Hematopoietic multipotent progenitor cell treated with erythropoietin and hydrocortisone succinate and interleukin-3 and kit ligand, for 15 days (in vitro differentiated cells): ENCODE data around the gene TRAPPC2B.

Source experiments
- DNase-seq: peaks from one replicate; pipeline ENCODE4 v3.0.0-alpha.2; 2015; ENCODE audit warnings: low spot score

Gene TRAPPC2B

DNA sequence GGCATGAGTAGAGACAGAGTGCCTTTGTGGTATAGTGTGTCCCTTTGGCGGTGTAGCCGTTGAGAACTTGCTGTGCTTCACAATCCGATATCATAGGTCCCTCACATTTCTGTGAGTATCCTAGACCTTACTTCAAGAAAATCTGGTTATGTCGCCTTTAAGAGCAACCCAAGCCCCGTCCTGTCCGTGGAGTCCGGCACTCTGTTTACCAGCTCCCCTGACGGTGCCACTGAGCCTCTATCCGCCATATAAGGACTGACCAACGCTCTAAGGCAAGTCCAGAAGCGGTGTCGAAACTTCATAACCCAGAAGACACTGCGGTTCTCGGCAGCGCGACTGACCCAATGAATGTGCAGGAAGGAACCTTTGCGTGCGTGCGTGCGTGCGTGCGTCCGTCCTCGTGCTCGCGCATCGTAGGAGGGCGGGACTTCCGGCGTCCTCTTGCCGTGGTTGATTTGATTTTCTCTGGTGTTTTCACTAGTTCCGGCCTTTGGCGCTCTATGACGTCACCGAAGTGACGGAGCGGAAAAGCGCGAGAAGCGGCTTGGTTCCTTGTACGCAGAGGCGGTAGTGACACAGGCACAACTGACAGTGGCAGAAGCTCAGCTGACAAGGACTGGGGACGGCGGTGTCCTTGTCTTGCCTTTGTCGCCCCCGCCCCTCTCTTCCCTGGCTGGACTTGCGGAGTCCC, at the start of gene TRAPPC2B, which contains the start of gene ZNF547:
Gene TRAPPC2B (plus strand): TSS at position 555 of the 691 bp plus-strand sequence. CDS start 1,283 bp downstream, outside the sequence.
Gene ZNF547 (plus strand): TSS at position 555 of the 691 bp plus-strand sequence. CDS start 5,005 bp downstream, outside the sequence.
- DNase-seq: peak; percentile 99

- no peak for DNase-seq
Measured at GRCh38 chr19:57314146-57314545, 49.2 kb upstream of the TRAPPC2B start.

DNA sequence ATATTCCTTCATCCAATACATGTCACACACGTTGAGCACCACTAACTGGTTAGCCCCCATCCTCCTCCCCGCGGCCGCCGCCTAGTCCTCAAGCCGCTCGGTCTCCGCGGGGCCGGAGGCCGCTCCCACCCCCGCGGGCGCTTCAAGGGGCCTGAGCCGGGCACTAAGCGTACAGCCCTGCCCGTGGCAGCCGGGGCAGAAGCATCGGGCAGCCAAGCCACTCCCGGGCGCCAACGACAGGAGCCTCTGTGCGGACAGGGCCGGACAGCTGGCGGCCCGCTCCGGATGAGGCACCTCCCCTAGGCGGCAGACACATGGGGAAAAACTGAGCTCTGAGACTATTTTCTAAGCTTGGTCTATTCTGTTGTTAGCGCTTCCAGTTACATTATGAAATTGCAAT, 45.8 kb upstream of the TRAPPC2B start:
- no peak for DNase-seq

- DNase-seq: no peak
Measured at GRCh38 chr19:57319869-57320179, 43.5 kb upstream of the TRAPPC2B start.

DNA sequence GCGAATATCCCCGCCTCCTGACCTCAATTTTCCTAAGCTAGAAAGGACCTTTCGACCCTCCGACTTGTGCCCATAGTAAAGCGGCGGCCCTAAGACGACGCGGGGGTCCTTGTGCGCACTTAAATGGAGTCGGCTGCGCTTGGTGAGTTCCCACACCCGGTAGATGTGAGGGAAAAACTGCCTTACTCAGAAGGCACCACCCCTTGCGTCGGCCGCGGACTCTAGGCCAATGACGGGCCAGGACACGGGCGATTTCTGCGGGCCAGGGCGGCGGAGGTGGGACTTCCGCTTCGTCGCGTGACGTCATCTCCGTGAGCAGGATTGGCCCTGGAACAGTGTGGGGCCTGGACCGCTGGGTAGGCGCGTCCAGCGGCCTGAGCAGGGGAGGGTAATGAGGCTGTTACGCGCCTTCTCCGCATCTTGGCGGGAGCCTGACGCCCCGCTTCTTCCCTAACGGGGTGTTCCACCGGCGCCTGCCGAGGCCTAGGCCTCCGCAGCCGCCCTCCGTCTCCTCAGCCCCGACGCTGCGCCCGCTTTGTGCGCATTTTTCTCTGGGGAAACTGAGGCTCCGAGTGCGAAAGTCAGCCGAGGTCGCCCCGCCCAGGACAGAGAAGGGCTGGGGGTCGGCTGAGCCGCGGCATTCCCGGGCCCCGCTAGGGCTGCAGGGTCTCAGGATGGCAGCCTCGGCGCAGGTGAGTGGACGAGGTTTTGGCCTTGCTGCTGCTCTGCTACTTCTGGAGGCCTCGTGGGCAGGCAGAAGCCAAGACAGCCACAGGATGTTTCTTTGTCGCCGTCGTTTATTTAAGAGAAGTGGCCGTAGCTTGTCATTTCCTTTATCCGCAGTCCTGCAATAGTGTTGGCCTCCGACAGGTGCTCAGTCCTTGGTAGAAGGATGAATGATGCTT, 42.9 kb upstream of the TRAPPC2B start, which contains the start of gene ZNF543:
Gene ZNF543 (plus strand): TSS at position 293 of the 905 bp plus-strand sequence. CDS start 382 bp downstream, at position 675.
- peak; percentile 97 for DNase-seq

- no peak for DNase-seq
Measured at GRCh38 chr19:57321116-57321515, 42.2 kb upstream of the TRAPPC2B start.

- no peak for DNase-seq
Measured at GRCh38 chr19:57321751-57322150, 41.6 kb upstream of the TRAPPC2B start.

DNA sequence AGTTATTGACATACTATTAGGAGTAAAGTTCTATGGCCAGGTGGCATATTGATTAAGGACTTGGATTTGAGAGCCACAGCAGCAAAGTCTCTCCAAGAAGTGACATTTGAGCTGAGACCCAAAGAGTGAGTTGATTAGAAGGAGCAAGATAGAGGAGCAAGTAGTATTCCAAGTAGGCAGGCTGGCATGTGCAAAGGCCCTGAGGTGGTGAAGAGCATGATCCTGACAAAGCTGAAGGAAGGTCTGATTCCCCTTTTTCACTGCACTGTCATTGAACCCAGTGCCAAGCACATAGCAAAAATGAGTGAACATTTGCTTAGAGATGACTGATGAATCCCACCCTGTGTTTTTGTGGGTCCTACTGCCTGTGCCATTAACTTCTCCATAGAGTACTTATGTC, 38.4 kb upstream of the TRAPPC2B start:
- DNase-seq: no peak

- no peak for DNase-seq
Measured at GRCh38 chr19:57327993-57328392, 35.4 kb upstream of the TRAPPC2B start.

DNA sequence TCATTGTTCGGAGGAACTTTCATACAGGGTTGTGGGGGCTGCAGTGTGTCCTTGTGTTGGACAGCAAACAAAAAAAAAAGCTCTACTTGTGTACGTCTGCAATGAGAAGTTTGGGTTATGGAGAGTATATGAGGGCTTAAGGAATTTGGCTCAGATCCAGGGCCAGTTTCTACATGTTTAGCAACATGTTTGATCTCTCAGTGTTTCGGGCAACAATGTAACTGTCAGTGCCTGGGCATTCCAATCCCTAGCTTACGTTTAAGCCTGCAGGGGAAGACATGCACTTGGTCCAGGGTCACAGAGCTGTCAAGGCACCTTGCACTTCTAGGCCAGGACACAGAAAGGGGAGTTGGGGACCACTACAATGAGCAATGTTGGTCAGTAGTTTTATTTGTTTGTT, 29.2 kb upstream of the TRAPPC2B start:
- DNase-seq: no peak

DNA sequence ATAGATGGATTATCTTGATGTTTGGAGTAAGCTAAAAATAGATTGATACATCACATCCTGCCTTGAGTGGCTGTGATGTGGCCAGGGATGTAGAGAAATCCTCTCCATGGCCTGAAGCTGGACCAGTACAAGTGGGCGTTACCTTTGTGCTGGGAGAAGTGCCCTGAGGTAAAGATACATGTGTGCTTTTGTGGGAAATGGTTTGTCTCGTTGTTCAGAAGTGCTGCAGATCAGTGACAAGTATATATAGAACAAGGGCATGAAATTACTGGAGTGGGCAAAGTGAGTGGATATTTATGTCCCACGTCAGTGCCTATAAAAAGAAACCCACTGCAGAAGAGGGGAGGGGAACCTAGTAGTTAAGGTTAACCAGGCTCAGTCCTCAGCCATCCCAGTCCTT, 24.5 kb upstream of the TRAPPC2B start:
- DNase-seq: no peak

- DNase-seq: no peak
Measured at GRCh38 chr19:57342582-57342981, 20.8 kb upstream of the TRAPPC2B start.

- DNase-seq: no peak
Measured at GRCh38 chr19:57348136-57348535, 15.2 kb upstream of the TRAPPC2B start.

DNA sequence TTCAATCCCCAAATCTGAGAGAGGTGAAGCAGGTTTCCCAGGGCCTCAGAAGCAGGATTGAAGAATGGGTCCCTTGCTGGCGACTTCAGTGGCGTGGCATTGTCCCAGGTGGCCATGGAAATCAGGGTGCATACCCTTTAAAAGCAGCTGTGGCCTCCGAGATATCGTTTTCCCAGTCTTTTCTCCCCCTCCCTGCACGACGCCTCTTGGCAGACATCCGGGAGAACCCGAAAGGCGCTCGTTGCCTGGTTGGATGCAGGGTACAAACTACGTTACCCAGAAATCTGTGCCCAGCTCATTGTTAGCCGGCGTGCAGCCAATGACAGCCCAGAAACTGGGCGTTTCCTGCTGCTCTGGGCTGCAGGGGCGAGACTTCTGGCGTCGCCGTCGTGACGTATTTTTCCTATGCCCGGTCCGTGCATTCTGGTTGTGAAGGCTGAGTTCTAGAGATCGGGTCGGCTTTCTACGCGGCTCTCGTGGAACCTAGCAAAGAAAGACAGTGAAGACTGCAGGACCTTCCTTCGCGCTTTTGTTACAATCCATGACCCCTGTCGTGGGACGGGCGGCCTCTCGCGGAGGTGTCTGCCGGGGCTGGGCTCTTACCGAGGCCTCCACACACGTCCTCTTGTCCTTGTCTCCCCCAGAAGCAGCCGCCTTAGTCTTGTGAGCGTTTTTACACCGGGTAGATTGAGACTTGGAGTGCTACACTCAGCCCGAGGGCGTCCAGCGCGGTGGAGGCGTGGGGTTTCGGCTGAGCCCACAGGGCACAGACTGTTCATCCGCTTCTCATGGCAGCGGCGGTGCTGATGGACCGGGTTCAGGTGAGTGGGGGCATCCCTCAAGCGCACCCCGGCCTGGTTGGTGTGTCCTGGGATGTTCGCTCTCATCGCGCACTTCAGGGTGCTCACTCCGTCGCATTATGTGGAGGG, 12.2 kb upstream of the TRAPPC2B start, which contains the start of gene ZNF304:
Gene ZNF304 (plus strand): TSS at position 395 of the 929 bp plus-strand sequence. CDS start 394 bp downstream, at position 789.
- peak; percentile 92 for DNase-seq

DNA sequence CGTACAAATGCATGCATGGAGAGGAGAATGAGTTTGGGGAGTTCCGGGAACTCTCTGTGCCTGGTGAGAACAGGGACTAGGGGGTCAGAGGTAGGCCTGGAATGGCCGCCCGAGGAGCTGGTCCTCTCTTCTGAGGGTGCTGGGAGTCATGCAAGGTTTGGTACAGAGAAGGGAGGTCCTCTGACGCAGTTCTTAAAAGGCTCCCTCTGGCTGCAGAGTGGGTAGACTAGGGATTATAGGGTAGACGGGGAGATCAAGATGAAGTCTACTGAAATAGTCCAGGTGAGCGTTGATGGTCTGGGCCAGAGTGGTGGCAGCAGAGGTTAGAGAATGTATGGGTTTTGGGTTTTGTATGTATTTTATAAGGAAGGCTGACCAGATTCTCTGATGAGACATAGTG, 11.5 kb upstream of the TRAPPC2B start:
- DNase-seq: peak; percentile 17

DNA sequence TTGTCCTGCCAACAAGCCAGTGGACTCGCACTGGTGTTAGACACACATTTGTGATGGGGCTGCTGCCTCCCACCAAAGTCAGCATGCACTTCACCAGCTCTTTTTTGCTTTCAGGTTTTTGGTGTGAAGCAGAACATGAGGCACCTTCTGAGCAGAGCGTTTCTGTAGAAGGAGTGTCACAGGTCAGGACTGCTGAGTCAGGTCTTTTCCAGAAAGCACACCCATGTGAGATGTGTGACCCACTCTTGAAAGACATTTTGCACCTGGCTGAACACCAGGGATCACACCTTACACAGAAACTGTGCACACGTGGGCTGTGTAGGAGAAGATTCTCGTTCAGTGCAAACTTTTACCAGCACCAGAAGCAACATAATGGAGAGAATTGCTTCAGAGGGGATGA, 7.4 kb upstream of the TRAPPC2B start:
- DNase-seq: no peak

GRCh38 chr19:57357406-57357805, 5.9 kb upstream of the TRAPPC2B start:
- DNase-seq: no peak

DNA sequence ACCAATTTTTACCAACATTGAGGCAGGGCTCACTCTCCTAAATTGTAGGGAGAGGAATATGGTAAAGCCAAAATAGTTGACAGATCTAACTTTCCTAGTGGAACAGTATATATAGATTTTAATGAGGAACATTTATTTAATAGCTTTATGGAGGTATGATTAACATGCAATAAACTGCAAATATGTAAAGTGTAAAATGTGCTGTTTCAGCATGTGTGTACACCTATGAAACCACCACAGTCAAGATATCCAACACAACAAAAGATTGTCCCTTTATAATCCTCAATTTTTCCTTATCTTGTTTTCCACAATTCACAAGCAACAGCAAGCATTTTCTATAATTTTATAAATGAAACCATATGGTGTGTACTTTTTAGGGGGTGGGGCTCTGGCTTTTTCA, 4.1 kb upstream of the TRAPPC2B start:
- DNase-seq: no peak

DNA sequence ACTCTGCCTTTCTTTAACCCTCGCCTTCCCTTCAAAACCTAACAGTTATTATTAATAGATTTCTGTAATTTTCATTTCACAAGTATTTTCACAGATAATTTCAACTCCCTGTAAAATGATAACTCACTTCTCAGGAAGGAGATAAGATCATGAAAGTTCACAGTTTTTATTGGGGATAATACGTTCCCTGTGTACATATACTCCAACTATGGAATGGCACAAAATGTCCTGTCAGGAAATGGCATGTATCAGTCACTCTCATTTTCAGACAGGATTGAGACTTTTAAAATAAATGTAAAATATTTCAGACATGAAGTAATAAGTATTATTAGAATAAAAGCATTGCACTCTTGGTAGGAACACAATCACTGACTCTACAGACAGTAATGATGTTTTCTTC, 932 bp upstream of the TRAPPC2B start:
- DNase-seq: no peak

DNA sequence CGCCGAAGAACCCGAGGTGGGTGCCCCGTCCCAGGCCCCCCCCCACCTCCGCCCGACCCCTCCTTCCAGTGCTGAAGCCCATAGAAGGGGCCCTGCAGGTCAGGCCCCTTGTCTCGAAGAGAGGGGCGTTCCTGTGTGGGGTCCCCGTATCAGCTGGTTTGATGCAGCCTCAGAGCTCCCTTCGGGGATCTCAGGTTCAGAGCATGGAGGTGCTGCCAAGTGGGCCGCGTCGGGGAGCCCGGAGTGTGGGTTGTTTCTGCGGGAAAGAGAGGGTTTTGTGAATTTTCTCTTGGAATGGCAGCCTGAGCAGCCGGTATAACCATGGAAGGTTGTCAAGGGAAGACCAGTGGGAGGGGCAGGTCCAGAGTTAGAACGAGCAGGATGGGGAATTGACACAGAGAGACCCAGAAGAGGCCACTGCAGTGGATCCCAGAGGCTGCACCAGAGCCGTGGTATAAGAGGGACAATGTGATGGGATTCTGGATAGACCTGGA, 384 bp downstream of the TRAPPC2B start:
- no peak for DNase-seq

DNA sequence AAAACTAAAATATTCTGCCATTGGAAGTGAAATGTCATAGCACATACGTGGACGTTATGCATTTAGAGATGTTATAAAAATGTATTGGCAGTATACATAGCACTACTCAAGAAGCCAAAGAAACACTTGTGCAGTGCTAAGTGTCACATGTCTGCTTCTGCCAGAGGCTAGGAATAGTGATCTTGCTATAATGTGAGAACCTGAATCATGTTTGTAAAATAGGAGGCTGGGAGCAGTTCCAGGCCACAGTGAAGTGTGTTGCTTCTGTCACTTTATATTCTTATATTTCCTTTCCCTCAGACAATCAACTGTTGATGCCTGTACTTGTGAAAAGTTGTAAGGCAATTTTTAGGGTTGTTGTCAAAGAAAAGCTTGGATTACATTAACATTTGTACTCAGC, 3.4 kb downstream of the TRAPPC2B start:
- no peak for DNase-seq

DNA sequence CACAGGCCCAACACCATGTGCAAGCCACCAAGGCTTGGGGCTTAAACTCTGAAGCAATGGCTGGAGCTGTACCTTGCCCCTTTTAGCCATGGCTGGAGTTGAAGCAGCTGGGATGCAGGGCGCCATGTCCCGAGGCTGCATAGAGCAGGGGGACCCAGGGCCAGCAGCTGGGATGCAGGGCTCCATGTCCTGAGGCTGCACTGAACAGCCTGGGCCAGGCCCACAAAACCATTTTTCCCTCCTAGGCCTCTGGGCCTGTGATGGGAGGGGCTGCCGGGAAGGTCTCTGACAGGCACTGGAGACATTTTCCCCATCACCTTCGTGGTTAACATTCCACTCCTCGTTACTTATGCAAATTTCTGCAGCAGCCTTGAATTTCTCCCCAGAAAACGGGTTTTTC, 10.8 kb downstream of the TRAPPC2B start:
- DNase-seq: no peak
